HG03520 (cell line): Measurements from ENCODE around the gene RAI14.

Source experiments
- ATAC-seq: cut with Tn5 transposase; IDR thresholded peaks from one replicate; pipeline ENCODE4 v1.9.1; 2021; ENCODE audit warnings: mild to moderate bottlenecking, moderate library complexity; ENCODE audit not compliant: unreplicated experiment

Gene RAI14

GRCh38 chr5:34656001-34656699, at the start of gene RAI14:
RAI14 (plus strand) TSS chr5:34656328; CDS start chr5:34686920, 30,592 bp downstream.
- ATAC-seq = no peak

DNA sequence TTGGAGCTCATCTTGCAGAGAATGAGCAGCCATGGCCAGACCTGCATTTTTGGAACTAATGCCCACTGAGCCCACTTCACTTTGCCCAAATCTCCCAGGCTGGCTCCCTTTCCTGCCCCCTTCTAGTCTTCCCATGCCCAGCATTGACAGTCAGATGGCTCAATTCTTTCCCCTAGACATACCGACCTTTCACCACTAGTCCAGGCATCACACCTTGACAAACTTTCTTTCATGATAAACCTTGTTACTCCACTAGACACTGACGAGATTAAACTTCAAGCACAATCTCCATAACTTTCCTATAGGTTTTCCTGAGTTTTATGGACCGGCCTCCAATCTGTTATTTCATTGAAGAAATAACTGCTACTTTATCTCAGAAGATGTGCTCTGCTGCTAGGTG, 47.8 kb upstream of the RAI14 start:
- ATAC-seq = no peak

- no peak for ATAC-seq
Observed at GRCh38 chr5:34608859-34609648, 47.1 kb upstream of the RAI14 start.

DNA sequence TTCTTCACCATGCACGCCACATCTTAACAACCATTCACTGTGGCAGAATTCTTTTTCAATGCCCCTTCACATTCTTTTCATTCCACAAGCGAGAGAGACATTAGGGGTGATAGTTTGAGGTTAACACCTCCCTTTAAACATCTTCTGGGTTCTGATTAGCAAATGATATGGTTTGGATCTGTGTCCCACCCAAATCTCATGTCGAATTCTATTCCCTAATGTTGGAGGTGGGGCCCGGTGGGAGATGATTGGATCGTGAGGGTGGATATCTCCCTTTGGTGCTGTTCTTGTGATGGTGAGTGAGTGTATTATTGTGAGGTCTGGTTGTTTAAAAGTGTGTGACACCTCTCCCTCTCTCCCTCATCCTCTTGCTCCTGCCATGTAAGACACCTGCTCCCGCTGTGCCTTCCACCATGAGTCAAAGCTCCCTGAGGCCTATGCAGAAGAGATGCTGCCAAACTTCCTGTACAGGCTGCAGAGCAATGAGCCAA, 46.1 kb upstream of the RAI14 start:
- ATAC-seq = no peak

GRCh38 chr5:34610546-34610945, 45.6 kb upstream of the RAI14 start:
- ATAC-seq = no peak

GRCh38 chr5:34611464-34612415, 44.4 kb upstream of the RAI14 start:
- ATAC-seq = no peak

- no peak for ATAC-seq
Observed at GRCh38 chr5:34616651-34617050, 39.5 kb upstream of the RAI14 start.

GRCh38 chr5:34618371-34619065, 37.6 kb upstream of the RAI14 start:
- ATAC-seq = no peak

DNA sequence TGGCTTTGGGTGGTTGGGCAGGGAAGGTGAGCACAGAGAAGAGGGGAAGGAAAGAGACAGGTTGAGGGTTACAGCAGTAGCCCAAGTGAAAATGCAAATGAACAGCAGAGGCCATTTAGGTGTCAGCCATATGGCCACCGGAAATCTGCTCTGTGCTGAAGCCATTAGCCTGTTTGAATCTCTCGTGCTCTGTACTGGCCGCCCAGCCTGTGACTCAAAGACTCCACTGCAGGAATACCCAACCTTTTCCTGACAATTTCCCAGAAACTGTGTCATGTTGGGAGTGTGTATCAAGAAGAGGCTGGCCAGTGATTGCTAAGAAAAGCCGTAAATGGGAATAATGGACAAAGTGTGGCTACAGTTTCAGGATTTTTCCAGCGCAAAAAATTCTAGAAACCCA, 35.9 kb upstream of the RAI14 start:
- no peak for ATAC-seq

- ATAC-seq = no peak
Observed at GRCh38 chr5:34621277-34622097, 34.6 kb upstream of the RAI14 start.

- no peak for ATAC-seq
Observed at GRCh38 chr5:34622098-34622400, 34.1 kb upstream of the RAI14 start.

- no peak for ATAC-seq
Observed at GRCh38 chr5:34624691-34625090, 31.4 kb upstream of the RAI14 start.

- no peak for ATAC-seq
Observed at GRCh38 chr5:34625246-34625645, 30.9 kb upstream of the RAI14 start.

DNA sequence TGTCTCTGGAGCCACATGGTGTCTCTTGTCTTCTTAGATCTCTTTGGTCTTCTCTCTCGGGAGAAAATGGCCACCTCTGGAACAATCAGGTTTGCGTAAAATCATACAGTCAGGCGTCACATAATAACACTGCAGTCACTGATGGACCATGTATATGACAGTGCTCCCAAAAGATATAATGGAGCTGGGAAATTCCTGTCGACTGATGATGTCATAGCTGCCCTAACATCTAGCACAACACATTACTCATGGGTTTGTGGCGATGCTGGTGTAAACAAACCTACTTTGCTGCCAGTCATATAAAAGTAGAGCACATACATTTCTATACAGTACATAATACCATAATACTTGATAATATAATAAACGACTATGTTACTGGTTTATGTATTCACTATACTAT, 30.1 kb upstream of the RAI14 start:
- no peak for ATAC-seq

GRCh38 chr5:34626751-34627150, 29.4 kb upstream of the RAI14 start:
- no peak for ATAC-seq

GRCh38 chr5:34627794-34628193, 28.3 kb upstream of the RAI14 start:
- ATAC-seq = no peak

DNA sequence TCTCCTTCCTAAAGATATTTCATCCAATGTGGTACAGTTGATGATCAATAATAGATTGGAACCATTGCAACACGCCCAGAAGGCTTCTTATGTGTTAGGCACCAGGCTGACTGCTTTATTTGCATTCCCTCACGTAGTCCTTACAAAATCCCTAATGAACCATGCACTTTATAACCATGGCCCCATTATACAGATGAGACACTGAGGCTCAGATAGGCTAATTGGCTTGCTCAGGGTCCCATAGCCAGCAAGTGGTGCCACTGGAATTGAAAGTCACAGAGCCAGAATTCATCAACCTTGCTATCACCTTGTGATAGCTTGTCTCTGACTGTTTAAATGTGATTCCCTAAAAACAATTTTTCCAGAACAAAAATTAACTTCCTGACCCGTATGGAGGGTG, 27.8 kb upstream of the RAI14 start:
- ATAC-seq = no peak

DNA sequence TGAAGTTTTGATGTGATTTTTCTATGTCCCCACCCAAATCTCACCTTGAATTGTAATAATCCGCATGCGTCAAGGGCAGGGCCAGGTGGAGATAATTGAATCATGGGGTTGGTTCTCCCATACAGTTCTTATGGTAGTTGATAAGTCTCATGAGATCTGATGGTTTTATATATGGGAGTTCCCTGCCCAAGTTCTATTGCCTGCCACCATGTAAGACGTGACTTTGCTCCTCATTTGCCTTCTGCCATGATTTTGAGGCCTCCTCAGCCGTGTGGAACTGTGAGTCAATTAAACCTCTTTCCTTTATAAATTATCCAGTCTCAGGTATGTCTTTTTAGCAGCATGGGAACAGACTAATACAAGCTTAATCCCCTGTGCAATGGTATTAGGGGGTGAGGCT, 25.5 kb upstream of the RAI14 start:
- no peak for ATAC-seq

DNA sequence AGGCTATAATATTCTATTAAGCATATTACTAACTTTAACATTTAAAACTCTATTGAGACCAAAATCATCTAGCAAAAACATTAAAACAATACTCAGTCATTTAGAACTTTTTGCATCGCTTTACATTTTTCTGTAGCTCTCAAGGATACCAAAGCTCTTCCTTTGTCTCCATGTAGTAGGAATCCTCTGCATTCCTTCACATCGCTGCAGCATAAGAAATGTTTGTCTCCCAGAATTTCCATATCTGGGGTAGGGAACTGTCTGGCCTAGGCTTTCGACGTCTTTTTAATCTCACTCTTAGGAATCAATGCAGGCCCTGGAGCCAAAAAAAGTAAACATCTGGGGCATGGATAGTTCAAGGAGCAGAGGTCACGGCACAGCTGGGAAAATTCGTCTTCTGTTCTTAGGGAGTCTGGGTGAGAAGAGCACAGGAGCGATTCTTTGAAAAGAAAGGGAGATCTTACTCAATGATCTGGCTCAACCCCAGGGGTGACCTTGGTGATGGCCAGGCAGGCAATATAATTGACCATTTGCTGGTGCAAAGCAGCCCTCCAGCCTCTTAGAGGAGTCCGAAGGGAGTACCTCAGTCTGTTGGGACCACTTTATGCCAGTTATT, 23.2 kb upstream of the RAI14 start:
- ATAC-seq = no peak
